Esophagus mucosa (tissue), 1 donor: ENCODE measurements around the gene PTPRF. TPM values are rescaled to one million over a fixed set of nuclear protein-coding genes. Genes with fewer than 3 reads are reported as not detected.

Experiments
- ATAC-seq: fragments of 200-7000 bp; cut with Tn5 transposase; one replicate; pipeline ENCODE4 v1.9.1; 2020
- total RNA-seq: library from RNA; stranded (reverse); gene quantifications from one replicate; pipeline ENCODE4 v1.2.4, GENCODE V29; 2023
- donor health status: DM: yes; HTN: yes; CAD: no.

Gene PTPRF
- total RNA-seq, 1 donor from 2014 or later, result 285 TPM

DNA sequence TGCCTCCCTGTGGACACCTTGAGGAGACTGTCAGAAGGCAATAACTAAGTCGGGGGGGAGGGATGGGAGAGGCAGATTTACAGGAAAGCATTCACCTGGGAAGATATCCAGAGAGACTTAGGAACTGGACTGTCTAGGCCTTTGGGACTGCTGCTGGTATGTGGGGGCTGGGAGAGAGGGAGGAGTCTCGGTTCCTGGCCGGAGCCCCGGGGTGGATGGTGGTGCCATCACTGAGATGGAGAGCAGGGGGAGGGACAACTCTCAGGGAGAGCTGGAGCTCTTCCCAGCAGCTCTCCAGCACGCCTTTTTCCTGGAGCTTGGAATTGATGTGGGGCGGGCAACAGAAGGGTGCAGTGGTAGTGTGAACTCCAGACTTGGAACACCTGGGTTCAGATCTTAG lies 22.1 kb downstream of the PTPRF start:
- ATAC-seq, result peak; percentile 30

DNA sequence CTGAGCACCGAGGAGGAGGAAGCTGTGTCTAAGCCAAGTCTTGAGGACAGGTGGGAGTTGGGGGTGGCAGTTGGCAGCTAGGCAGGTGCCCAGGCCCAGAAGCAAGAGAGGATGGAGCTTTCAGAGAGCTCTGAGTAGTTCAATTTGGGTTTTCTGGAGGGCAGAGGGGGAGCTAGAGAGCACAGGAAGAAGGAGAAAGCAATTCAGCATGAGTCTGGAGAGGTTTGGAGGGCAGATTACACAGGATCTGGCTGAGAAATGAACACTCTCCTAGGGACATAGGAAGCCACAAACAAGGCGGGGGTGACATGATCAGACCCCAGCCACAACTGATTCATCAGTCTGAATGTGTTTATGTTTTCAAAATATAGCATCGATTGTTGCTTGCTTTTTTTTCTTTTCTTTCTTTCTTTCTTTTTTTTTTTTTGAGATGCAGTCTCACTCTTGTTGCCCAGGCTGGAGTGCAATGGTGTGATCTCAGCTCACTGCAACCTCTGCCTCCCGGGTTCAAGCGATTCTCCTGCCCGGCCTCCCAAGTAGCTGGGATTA lies 23.8 kb downstream of the PTPRF start:
- ATAC-seq, result no peak

DNA sequence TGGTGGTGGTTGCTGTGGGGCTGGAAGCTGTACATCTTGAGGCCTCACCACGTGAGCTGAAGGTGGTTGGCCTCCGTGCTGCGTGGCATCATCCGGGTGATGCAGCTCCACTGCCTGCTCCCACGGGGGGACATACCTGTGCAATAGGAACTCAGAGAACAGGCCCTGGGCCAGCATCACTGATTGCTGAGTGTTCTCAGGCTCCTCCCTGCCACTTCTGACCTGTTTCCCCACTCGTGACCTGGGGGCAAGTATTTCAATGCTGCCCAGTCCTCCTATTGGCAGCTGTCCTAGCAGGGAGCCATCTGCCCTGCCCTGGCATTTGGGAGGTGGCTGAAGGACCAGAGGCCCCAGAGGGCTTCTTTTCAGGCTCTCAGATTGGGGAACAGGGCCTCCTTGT lies 26.1 kb downstream of the PTPRF start:
- ATAC-seq, result no peak

DNA sequence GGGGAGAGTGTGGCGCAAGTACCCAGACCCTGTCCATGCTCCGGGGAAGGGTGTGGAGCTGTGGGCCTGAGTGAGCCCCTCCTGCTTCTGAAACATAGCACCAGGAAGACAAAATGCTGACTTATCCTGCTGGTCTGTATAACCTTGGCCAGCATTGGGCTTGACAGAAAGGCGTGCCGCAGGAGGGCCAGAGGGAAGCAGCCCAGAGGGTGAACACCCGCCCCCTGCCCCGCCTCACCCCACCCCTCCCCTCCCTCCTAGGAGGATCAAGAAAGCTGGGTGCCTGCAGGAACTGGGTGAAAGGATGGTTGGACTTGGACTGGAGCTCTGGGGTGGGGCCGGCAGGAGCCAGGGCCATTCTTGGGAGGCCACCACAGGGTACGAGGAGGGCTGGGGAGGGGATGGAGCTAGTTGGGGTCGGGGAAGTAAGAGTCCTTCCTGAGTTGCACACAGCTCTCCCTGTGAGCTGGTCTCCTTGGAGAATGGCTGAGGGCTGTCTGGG lies 27.1 kb downstream of the PTPRF start:
- peak; percentile 84 for ATAC-seq

DNA sequence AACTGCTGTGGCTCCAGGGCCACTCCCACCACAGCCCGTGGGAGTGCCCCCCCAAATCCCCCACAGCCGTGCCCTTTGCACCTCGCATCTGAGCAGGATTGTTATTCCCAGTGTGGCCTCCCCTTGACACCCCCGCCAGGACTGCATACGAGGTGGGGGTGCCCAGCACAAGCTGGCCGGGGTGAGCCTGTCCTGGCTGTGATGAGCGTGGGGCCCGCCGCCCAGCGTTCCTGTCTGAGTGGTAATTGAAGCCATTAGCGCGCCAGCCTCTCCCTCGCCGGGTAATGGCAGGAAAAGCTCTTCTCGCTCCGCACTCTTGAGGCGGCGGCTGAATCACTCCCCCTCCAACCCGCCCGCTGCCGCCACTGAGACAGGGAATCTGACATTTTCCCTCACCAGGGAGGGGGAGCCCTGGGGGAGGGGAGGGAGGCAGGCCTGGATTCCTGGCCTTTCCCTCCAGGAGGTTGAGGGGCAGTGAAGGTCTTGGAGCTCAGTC lies 27.7 kb downstream of the PTPRF start:
- ATAC-seq, result peak; percentile 1

DNA sequence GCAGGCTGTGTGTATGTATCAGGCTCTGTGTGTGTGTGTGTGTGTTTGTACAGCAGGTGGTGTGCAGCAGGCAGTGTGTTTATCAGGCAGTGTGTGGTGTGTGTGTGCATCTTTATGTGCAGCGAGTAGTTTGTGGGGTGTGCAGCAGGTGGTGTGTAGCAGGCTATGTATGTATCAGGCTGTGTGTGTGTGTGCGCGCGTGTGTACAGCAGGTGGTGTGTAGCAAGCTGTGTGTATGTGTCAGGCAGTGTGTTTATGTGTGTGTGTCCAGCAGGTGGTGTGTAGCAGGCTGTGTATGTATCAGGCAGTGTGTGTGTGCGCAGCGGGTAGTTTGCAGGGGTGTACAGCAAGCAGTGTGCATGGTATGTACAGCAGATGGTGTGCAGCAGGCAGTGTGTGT lies 29.0 kb downstream of the PTPRF start:
- ATAC-seq, result no peak

DNA sequence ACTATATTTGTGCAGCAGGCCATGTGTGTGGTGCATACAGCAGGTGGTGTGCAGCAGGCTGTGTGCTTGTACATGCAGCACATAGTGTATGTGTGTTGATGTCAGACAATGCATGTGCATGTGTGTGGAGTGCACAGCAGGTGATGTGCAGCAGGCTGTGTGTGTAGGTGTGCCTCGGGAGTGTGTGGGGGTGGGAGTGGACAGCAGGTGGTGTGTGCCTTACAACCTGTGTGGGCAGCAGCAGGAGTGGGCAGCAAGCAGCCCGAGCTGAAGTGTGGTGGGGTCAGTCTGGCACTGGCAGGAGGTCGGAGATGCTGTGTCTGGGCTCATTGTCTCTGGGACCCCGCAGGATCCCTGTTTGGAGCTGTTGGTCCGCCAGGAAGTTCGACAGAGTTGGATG lies 29.6 kb downstream of the PTPRF start:
- no peak for ATAC-seq

DNA sequence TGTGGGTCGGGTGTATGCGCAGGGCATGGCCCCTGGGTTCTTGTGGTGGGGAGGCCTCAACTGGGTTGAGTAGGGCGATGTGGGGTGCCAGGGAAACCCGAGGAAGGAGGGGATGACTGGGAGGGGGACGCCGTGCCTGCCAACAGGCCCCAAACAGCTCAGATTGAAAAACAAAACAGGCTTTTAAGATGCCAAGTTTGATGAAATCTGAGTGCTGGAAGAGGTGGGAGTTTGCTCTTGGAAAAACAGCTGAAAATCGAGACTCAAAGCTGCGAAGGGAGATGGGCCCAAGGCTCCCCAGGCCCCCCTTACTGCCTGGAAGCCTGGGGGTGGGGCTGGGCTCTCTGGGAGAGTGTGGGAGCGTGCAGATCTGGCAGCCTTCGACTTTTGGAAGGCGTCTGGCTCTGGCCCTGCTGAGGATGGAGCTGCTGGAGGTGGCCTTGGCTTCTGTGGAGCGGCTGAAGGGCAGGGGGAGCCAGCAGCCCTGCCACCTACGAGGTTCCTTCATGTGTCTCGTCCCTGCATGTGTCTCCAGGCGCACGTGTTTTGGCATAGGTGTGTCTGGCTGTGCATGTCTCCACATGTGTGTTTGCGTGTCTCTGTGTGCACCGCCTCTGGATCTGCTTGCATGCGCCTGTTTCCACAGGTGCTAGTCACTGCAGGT lies 33.3 kb downstream of the PTPRF start:
- peak; percentile 88 for ATAC-seq

DNA sequence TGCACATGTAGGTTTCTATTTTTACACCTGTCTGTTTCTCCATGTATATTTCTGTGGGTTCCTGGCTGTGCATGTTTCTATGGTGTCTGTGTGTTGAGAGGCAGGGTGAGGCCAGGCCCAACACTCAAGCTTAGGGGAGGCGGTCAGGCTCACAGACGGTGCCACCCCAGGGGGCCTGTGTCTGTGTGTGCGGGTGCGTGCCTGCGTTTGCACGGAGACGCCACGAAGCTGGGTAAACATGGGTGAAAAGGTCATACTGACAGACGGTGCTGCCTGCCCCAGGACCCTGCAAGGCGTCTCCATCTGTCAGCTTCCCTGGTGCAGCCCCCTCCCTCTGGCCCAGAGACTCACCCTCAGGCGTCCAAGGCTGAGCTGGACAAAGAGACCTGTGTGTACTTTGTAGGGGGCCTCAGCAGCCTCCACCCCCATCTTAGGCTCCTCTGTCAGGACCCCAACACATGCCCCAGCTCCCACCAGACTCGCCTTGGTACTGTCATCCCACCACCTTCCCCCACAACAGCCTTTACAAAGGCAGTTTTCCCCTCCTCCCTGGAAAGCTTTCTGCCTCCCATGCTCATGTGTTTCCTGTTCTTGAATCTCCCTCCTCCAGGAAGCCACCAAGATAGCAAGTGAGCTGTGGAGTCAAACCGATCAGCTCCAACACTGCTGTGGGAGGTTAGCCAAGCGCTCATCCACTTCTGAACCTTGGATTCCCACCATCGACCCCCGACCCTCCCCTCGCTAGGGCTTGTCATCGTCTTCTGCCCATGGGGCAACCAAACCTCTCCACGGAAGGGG lies 34.1 kb downstream of the PTPRF start:
- no peak for ATAC-seq

DNA sequence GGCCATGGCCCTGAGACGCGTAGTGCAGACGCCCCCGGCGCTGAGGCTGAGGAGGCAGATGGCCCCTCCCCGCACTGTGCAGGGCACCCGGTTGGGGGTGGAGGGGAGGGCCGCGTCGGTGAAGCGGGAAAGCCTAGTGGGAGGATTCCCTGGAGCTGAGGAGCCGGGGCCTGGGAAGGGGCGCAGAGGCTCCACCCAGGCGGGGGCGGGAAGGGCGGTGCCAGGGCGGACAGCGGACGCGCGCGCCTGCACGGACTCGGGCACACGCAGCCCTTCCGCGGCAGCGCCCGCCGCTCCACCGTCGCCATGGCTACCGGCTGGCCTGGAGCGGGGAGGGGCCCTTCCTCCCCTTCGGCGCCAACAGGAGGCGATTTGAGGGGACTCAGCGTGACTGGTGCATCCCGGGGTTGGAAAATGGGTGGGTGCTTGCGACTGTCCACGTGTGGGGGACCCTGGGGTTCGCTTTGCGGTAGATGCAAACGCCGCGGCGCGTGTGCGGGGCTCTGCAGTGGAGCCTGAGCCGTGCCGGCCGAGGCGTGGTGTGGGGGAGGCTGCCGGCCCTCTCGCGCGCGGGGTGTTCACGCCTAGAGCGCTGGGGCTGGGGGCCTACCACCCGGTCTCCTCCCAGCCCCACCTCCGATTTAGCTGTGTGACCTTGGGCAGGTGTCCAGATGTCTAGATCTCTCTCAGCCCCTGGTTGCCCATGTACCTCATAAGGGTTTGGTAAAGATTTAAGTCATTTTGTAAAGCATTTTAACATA lies 35.1 kb downstream of the PTPRF start:
- ATAC-seq, result peak; percentile 21

DNA sequence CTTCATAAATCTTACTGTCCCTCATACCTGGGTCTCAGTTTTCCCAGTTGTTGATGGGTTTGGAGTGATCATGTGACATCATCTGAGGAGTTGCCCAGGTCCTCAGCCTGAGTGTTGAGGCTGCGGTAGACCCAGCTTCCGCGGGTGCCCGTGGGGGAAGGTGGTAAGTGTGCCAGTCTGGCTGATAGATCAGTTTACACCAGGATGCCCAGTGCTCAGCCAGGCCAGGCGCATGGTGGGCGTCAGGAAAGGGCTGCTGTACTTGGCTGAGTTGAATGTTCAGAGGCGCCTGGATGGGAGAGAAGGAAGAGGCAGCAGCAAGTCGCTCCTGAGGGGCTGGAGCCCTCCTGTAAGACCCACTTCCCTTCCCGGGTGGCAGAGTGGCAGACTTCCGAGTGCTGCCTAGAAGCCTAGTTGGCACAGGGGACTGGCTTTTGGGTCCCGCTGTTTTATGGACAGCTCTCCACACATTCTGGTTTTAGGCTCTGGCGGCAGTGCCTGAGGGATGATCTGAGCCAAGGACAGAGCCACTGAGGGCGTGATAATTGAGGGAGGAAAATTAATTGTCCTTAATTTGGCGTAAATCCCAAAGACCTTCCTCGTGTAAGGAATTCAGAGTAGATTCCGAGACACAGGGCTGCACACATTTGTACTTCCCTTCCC lies 35.8 kb downstream of the PTPRF start:
- ATAC-seq, result no peak

DNA sequence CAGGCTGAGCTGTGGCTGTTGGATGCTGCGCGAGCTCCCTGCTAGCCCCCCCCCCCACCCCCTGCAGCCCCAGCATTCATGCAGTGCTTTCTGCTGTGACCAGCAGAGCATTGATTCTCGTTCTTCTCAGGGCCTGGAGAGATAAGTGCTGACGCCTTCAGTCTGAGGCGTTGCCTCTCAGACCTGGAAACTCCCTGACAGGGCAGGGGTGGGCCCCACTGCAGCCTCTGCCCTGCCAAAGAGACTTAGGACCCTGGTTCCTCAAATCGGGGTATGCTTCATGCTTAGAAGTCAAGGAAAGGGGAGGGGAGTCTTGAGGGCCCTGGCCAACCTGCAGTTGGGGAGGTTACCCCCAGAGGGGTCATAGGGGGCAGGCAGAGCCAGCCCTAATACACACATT lies 38.5 kb downstream of the PTPRF start:
- ATAC-seq, result no peak

DNA sequence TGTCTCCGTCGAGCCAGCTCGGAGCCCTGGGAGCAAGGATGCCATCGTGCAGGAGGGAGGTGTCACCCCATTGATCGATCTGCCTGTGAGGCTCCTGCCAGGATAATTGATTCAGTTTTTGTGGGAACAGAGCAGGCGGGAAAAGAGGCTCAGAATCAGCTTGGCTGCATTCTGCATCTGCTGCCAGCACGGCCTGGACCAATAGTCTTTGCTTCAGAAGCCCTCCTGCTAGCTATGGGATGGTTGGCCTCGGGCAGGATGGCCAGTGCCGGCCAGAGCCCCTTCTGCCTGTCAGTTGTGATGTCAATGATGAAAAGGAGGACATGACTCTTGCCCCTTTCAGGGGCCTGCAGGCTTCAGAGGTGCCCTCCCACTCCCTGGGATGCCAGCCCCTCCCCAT lies 39.6 kb downstream of the PTPRF start:
- no peak for ATAC-seq

DNA sequence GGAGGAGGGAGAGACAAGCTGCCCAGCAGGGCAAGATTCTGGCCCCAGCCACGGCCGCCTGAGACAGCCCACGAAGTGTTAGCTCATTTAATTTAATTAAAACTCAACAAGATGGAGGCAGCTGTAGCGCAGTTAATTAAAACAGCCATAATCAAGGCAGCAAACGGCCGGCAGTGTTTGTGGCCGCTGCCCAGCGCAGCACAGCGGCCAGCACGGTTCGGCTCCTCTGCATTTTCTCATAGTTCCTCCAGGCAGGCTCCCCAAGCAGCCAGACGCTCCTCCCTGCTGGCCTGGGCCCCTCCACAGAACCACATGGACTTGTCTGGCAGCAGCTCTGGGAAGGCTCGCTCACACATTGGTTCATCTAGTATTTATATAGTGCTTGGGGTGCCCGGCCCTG lies 40.0 kb downstream of the PTPRF start:
- no peak for ATAC-seq

DNA sequence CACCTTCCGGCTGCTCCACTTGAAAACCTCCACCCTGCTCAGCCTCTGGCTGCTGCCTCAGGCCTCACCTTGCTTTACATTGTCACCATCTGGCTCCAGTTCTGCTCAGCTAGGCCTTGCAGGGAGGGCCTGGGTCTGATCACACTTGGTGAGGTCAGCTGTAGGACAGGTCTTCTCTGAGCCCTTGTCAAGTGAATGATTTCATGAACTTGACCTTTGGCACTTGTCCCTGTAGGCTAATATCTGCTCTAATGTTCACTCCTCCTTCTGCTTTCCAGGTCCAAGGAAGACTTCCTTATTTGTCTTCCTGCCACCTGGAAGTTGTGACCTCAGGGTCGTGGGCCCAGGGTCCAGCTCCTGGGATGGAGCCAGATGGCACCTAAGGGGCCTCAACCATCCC lies 41.4 kb downstream of the PTPRF start:
- ATAC-seq, result no peak

DNA sequence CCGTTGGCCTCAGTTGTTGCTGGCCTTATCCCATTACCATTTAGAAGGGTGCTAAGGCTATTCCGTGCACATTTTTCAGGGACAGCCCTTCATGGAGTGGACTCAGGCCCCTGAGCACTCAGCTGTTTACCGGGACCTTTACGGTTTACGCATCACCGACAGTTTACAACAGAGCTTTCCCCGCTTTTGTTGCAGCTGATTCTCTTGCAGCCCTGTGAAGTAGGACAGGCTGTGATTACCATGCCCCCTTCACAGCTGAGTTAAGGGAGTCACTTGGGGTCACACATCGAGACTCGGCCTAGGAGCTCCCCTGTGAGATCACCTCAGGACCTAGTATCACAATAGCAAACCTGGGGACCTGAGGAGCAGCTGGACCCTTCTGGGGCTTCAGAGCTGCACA lies 41.9 kb downstream of the PTPRF start:
- no peak for ATAC-seq

DNA sequence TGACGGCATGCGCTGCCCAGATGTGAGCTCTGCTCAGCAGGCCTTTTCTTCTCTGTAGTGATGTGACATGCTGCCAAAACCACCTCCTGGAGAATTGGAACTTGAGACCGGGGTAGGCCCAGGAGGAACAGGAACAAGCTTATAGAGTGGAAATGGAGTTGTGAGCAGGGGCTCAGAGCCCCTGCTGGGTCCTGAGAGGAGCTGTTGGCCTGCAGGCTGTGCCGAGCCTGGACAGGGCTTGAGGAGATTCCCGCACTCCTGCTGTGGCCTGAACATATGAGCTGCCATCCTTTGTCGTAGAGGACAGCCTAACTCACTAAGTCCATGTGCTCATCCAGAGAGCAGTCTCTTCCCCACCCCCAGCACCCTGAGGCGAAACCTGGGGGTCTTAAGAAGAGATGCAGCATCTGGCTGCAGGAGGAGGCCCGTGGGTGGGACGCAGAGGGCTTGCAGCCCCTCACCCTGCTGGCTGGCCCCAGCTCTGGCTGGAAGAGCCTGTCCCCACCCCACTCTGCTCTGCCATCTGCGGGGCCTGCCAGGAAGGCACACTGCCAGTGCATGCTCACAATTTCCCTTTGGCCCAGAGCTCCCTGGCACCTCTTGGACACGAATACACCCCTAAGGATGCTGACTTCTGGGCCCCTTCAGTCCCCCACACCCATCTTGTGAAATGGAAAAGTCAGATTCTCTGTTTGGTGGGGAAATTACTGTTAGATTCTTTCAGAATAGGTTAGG lies 42.5 kb downstream of the PTPRF start:
- ATAC-seq, result no peak

DNA sequence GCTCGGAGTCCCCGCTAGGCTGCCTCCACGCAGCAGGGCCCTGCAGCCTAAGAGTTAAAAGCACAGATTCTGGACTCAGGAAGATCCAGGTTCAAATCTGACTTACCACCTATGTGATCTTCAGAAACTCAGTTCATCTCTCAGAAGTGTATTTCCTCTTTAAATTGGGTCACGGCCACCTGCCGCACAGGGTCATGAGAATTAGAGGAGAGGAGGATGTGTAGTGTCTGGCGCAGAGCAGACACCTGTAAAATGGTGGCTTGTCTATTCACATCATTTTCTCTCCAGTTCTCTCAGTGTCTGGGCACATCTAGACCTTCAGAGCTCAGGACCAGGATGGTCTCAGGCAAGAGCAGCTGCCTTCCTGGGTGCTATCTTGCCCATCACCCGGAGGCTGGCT lies 45.8 kb downstream of the PTPRF start:
- ATAC-seq, result no peak

DNA sequence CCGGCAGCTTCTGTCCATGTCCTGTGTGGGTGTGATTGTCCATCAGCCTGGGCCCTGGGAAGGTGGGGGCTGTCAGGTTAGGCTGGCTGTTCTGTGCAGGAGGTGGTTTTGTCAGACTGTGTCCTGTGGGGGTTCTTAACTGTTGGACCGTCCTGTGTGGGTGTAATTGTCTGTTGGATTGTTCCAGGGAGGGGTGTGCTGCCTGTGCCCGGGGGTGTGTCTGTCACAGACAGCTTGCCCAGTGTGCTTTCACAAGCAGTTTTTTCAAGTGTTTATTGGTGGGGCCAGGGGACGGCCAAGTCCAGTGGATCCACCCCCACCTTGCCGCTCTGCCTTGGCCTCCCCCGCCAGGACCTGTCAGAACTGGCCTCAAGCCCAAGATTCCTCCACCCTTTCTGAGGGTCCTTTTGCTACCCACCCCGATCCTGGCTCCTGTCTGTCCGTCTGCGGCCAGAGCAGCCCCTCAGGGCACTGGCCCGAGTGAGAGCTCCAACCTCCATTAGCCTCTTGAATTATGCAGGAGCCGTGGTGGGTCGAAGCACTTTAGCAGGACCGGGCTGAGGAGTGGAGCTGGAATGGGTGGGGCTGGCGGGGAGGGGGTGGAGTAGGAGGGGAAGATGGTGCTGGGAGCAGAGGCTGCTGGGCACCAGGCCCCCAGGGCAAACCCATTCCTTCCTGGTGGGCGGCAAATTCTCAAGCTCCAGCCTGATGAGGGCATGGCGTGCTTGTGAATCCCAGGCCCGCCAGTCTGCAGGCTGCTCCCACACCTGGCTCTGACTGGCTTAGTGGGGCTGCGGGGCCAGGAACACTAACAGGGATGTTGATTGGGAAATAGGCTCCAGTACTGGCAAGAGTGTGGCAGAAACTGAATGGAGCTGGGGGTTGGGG lies 47.2 kb downstream of the PTPRF start:
- no peak for ATAC-seq

DNA sequence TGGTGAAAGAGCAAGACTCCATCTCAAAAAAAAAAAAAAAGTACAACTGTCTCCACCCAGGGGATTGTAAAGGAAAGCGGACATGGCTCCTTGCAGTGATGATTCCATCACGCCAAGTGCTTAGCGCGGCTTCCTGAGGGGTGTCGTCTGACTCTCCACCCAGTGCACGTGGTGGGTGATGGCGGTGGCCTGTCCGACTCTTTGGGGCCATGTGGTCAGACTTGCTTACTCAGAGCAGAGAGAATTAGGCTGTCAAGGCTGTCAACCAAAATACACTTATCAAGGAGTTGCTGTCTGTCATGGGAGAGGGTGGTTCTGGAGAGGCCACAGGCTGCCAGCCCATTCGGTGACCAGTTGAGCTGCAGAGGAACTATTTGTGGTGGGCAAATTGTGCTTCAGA lies 49.4 kb downstream of the PTPRF start:
- no peak for ATAC-seq

DNA sequence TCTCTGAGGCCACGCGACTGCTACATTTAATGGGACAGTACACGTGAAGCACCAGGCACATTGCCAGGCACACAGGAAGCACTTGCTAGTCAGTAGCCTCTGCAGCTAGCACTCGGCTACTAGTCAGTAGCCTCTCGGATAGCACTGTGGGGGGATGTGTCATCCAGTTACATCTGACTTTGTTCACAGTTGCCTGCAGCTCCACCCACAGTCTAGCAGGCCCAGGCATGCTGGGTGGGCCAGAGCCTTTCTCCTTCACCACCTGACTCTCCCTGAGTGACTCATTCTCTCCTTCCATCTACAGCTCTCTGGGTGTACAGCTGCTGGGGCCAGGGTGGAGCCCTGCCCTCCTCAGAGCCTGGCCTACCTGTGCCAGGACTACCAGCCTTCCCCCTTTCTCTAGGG lies 51.5 kb downstream of the PTPRF start:
- peak; percentile 96 for ATAC-seq
